Keratinocyte (primary cell): ENCODE data around the gene MTA1.

Source experiments
- EZH2 ChIP-seq: IDR thresholded peaks from one replicate; pipeline ENCODE4 v1.6.1; 2012; ENCODE audit warnings: inconsistent platforms, mild to moderate bottlenecking, low read length, moderate library complexity
- TF ChIP-seq, protein P1 (sequence below), 3 experiments: IDR thresholded peaks in 1 of 3; conservative IDR thresholded peaks in 1 of 3; optimal IDR thresholded peaks in 1 of 3; 2 replicates in 2 of 3; 3 replicates in 1 of 3; pipeline versions ENCODE3 to v1.5.1; 2011; ENCODE audit warnings: low read length in 3 of 3, mild to moderate bottlenecking in 3 of 3, moderate library complexity in 2 of 3, control low read depth in 1 of 3, inconsistent platforms in 1 of 3; ENCODE audit not compliant: insufficient read depth in 2 of 3; ENCODE audit errors: extremely low read depth in 1 of 3

DNA sequence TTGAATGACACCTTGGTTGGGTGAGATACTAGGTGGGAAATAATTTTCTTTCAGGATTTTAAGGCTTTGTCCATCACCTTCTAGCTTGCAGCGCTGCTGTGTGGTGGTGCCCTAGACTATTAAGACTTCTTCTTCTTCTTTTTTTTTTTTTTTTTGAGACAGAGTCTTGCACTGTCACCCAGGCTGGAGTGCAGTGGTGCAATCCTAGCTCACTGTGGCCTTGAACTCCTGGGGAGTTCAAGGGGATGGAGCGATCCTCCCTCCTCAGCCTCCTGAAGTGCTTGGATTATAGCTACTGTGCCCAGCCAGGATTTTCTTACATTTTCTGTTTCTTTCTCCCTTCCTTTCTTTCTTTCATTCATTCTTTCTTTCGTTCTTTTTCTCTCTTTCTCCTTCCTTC lies 10.3 kb upstream of the MTA1 start:
- TF ChIP-seq, protein P1, sequence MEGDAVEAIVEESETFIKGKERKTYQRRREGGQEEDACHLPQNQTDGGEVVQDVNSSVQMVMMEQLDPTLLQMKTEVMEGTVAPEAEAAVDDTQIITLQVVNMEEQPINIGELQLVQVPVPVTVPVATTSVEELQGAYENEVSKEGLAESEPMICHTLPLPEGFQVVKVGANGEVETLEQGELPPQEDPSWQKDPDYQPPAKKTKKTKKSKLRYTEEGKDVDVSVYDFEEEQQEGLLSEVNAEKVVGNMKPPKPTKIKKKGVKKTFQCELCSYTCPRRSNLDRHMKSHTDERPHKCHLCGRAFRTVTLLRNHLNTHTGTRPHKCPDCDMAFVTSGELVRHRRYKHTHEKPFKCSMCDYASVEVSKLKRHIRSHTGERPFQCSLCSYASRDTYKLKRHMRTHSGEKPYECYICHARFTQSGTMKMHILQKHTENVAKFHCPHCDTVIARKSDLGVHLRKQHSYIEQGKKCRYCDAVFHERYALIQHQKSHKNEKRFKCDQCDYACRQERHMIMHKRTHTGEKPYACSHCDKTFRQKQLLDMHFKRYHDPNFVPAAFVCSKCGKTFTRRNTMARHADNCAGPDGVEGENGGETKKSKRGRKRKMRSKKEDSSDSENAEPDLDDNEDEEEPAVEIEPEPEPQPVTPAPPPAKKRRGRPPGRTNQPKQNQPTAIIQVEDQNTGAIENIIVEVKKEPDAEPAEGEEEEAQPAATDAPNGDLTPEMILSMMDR (optimal IDR thresholded peaks at IDR 0.05 in 1 of 3, IDR thresholded peaks at IDR 0.05 in 1 of 3, conservative IDR thresholded peaks at IDR 0.05 in 1 of 3; ENCODE audit: extremely low read depth in 1 of 3, insufficient read depth in 2 of 3, low read length in 3 of 3), result no peak
- no peak for TF ChIP-seq EZH2
